WTC11 (cell line): ENCODE measurements around the gene ARHGAP20.

ENCODE experiments used
- TF ChIP-seq, protein P1 (sequence below): fragments of 200-600 bp; IDR thresholded peaks from 2 replicates; pipeline ENCODE4 v1.8.0; 2022; ENCODE audit warnings: antibody characterized with exemption
- TF ChIP-seq, protein P2 (sequence below): sonication (generic); formaldehyde crosslinking; IDR thresholded peaks from 2 replicates; pipeline ENCODE4 v1.8.0; 2022; ENCODE audit warnings: mild to moderate bottlenecking, missing genetic modification reagents

DNA sequence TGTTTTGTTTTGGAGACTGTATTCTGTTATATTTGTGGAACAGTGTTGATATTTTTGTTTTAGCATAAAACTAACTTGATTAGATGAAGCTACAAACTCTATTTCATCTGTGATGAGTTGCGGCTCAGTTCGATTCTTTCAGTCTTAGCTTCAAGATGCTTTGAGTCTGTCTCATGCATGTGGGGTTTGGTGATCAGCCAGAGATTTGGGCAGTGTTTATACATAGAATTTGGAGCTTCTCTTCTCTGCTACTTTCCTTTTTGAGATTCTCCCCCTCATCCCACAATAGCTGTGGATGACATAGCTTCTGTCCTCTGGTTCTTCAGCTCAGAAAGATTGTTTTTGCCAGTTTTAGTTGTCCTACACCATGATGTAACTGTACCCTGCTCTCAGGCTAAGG is 90.4 kb downstream of the ARHGAP20 start:
- TF ChIP-seq, protein P1, sequence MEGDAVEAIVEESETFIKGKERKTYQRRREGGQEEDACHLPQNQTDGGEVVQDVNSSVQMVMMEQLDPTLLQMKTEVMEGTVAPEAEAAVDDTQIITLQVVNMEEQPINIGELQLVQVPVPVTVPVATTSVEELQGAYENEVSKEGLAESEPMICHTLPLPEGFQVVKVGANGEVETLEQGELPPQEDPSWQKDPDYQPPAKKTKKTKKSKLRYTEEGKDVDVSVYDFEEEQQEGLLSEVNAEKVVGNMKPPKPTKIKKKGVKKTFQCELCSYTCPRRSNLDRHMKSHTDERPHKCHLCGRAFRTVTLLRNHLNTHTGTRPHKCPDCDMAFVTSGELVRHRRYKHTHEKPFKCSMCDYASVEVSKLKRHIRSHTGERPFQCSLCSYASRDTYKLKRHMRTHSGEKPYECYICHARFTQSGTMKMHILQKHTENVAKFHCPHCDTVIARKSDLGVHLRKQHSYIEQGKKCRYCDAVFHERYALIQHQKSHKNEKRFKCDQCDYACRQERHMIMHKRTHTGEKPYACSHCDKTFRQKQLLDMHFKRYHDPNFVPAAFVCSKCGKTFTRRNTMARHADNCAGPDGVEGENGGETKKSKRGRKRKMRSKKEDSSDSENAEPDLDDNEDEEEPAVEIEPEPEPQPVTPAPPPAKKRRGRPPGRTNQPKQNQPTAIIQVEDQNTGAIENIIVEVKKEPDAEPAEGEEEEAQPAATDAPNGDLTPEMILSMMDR: no peak
- TF ChIP-seq, protein P2, sequence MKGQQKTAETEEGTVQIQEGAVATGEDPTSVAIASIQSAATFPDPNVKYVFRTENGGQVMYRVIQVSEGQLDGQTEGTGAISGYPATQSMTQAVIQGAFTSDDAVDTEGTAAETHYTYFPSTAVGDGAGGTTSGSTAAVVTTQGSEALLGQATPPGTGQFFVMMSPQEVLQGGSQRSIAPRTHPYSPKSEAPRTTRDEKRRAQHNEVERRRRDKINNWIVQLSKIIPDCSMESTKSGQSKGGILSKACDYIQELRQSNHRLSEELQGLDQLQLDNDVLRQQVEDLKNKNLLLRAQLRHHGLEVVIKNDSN (CRISPR knock-in tag): no peak
